ENCODE results near the gene POLD4.

The POLD4 gene

DNA sequence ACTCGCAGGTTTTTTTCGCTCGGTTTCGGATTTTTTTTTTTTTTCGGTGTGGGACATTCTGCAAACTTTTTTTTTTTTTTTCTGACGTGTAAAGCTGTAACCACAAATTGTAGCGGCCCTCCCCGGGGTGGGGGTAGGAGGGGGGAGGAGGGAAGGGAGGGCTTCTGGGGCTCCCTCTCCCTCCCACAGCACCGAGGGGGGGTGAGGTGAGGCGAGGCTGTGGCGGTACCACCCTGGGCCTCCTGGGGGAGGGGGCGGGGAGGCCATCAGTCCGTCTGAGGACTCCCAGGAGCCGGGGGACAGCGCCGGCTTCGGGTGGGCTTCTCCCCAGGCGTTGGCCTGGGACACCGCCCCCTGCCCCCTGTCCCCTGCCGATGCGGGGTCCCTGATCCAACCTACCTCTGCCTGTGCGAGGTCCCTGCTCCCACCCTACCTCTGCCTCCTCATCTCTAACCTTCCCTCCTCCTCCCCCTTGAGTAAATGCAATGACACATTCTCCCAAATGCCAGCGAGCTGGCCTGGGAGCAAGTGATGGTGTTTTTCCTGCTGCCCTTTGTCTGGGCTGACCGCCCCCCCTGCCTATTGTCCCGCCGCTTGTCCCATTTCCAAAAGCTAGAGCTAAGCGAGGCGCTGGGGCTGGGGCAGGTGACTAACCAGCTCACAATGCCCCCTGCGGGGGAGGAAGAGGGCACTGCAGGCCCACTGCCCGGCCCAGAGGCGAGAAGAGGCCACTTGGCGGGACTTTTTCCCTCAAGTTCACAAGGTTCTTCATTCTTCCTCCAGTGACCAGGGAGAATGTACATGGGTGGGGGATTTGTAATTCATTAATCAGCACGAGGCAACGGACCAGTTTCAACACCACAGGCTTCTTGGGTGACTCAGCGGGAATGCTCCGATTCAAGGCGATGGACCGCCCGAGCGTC, 20.6 kb upstream of the POLD4 start:
- in situ Hi-C loops (cut with HindIII; ENCODE audit: low pct_ligation_motif_present, low pct_unique_long_range_greater_than_20kb, low sequenced_read_pairs), result no loop called here
- peak; percentile 99 for DNase-seq

DNA sequence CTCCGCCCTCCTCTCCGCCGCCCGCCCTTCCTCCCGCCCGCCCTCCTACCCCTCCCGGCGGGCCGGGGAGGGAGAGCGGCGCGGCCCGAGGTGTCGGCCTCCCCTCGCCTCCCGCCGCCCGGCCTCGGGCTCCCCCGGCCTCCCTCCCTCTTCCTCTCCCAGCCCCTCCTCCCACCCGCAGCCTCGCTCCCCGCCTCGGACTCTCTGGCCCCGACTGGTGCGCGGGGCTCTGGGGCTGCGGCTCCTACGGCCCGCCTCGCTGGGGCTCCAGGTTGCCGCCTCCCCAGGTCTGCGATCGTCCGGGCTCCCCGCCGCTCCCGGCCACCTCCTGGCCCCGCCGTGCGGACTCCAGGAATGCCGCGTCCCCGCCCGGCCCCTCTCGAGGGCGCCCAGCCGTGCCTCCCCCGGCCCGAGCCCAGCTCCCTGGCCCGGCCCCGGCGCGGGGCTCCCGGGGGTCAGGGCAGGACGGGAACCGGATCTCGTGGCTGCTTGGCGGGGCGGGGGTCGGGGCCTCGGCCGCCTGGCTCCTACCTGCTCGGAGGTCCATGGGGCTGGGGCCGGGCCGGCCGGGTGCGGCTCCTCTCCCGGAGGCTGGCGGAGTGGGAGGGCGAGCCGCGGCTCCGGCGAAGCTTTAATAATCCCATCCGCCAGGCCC, 19.8 kb upstream of the POLD4 start, which contains the start of gene CLCF1:
TSS of gene CLCF1 (minus strand) at position 606 of the 655 bp plus-strand sequence. CDS start at position 547, 59 bp downstream.
- DNase-seq, result no peak
- in situ Hi-C loops (cut with HindIII; ENCODE audit: low pct_ligation_motif_present, low pct_unique_long_range_greater_than_20kb, low sequenced_read_pairs), result no loop called here

DNA sequence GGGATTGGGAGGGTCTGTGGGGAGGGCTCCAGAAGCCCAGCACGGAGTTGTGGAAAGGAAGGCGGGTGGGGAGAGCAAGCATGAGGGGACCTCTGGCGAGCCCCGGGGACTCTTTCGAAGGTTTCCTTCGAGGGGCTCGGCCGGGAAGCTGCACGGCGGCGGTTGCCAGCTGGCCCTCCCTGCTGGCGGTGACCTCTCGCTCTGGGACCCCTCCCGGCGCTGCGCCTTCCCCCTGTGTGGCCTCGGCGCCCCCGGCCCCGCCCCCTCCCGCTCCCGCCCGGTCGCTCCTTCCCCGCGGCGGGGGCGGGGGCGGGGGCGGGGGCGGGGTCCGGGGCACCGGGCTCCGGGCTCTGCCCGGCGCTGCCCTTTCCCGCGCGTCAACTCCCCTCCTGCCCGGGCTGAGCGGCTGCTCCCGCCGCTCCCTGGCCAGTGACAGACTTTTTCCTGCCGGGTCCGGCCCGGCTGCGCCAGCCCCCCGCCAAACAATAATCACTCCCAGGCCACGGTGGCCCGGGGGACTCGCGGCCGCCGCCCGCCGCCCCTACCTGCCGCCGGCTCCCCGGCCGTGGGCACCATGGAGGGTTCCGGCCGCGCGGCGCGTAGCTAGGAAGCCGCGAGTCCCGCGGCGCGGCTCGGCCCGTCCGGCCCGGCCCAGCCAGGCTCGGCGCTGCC, 19.1 kb upstream of the POLD4 start:
- in situ Hi-C loops (cut with HindIII; ENCODE audit: low pct_ligation_motif_present, low pct_unique_long_range_greater_than_20kb, low sequenced_read_pairs), result no loop called here
- peak; percentile 31 for DNase-seq

DNA sequence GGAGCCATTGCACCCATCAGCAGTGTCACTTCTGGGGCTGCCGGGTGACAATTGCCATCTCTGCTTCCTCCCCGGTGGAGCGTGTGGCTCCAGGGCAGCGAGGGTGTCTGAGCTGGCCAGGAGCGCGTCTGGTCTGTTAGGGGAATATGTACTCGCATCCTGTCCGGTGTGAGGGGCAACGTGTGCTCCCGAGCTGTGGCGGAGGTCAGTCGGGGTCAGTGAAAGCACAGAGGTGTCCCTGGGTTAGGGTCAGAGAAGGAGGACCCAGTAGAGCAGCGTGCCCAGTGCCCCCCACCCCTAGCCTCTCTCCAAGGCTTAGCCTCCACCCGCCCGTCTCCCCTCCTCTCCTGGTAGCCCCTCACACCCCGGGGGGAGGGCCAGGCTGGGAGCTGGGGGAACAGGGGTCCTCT, 18.6 kb upstream of the POLD4 start:
- in situ Hi-C loops (cut with HindIII; ENCODE audit: low pct_ligation_motif_present, low pct_unique_long_range_greater_than_20kb, low sequenced_read_pairs), result no loop called here

DNA sequence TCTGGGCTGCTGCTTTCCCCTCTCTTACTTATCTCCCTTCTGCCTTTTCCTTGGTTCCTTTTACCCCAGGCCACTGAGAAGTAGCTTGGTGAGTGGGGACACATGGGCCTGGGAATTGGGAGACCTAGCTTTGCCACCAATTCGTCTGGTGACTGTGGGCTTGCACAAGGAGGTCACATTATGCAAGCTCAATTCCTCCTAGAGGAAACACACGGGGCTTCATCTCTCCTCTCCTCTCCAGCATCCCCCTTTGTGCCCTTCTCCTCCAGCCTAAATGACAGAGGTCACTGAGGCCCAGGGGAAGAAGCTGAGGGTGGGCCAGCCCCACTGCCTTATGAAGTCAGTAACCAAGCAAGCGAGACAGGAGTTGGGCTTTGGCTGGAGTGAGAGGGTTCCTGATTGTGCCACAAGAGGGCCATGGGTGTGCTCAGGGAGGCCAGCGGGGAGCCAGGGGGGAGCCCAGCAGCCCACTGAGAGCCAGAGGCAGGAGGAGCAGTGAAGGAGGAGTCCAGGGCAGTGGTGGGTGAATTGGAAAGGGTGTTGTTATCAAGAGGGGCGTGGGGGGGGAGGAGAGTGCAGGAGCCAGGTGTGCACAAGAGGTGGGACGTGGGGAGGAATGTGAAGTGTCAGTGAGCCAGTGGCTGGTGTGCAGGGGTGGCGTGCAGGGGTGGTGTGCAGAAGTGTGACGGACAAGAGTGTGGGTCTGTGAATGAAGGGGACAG, 18.0 kb upstream of the POLD4 start:
- DNase-seq, result peak; percentile 65
- in situ Hi-C loops (cut with HindIII; ENCODE audit: low pct_ligation_motif_present, low pct_unique_long_range_greater_than_20kb, low sequenced_read_pairs), result no loop called here

More for the DNA sequence above, 18.6 kb upstream of the POLD4 start:
- DNase-seq, result no peak

DNA sequence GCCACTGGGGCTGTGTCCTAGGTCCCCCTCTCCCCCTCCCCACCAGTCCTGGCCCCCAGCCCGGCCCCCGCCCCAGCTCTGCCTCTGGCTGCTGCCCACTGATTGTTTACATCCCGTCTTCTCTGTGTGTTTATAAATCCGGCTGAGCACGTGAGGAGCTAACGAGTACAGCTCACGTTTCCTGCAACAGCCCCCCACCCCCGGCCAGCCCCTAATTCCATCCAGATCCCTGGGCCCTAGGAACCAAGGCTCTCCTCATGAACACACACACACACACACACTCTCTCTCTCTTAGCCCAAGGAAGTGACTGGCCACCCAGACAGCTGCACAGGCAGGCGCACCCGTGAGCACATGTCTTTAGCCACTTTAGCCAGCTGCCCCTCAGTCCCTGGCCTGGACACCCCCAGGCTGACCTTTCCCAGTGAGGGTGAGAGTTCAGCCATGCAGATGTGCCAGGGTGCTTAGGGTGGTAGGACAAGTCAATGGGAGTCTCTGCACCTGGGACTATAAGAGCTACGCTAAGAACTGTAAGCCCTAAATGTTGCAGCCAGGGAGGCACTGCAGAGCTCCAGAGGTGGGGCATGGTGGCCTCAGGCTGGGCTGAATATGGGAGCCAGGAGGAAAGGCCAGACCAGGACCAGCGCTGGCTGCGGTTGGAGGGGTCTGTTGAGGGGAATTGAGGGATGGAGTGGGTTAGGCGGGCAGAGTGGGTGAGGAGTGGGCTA, 17.2 kb upstream of the POLD4 start:
- DNase-seq, result no peak

DNA sequence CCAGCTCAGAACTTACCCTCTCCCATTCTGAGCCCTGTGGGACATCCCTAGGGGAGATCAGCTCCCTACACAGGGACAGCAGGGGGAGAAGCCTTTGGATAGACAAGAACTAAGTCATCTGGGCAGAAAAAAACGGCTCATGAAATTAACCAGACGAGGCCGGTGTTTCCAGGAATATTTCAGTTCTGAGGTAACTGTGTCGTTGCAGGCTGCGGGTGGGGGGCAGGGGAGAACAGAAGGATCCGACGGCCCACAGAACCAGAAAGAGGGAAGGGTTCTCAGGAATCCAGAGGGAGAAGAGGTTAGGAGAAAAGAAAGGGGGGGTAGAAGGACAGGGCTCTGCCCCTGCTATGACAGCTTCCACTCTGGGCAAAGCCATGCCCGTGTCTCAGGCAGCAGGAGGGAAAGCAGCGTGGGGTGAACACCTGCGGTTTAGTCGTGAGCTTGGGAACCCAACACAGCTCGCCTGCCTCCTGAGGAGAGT, 16.5 kb upstream of the POLD4 start:
- no peak for DNase-seq
- in situ Hi-C loops (cut with HindIII; ENCODE audit: low pct_ligation_motif_present, low pct_unique_long_range_greater_than_20kb, low sequenced_read_pairs), result no loop called here

More for the DNA sequence above, 17.2 kb upstream of the POLD4 start:
- in situ Hi-C loops (cut with HindIII; ENCODE audit: low pct_ligation_motif_present, low pct_unique_long_range_greater_than_20kb, low sequenced_read_pairs), result no loop called here

DNA sequence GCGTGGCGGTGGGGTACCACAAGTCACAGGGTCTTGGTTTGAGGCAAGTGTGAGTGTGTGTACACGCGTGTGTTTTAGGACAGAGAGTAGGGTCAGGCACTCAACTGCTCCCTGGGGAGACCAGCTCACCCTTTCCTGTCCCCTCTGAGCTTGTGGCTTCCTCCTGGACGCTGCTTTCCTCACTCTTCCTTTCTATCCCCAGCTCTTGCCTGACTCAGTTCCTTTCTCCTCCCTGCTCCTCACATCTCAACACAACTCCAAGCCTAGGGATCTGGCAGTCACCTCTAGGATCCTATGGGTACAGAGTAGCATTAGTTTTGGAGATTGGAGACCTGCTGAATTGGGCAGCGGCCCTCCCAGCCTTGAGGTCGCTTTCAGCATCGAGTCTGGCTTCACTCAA, 15.9 kb upstream of the POLD4 start:
- no peak for DNase-seq
- in situ Hi-C loops (cut with HindIII; ENCODE audit: low pct_ligation_motif_present, low pct_unique_long_range_greater_than_20kb, low sequenced_read_pairs), result no loop called here

DNA sequence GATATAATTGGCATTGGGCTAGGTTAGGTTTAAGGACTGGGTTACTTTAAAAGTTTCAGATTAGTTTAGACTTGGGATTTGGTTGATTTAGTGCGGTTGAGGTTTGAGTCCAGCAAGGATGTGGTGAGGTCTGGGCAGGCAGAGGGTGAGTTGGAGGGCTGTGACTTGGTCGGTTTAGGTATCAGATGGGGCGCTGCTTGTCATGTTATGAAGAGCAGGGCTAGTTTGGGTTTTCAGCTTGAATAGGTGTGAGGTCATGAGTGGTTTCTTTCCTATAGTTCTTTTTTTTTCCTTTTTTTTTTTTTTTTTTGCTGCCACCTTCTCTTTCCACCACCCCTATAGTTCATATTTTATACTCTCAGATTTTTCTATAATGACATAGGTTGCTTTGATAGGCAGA, 15.3 kb upstream of the POLD4 start:
- in situ Hi-C loops (cut with HindIII; ENCODE audit: low pct_ligation_motif_present, low pct_unique_long_range_greater_than_20kb, low sequenced_read_pairs), result no loop called here
- DNase-seq, result no peak

DNA sequence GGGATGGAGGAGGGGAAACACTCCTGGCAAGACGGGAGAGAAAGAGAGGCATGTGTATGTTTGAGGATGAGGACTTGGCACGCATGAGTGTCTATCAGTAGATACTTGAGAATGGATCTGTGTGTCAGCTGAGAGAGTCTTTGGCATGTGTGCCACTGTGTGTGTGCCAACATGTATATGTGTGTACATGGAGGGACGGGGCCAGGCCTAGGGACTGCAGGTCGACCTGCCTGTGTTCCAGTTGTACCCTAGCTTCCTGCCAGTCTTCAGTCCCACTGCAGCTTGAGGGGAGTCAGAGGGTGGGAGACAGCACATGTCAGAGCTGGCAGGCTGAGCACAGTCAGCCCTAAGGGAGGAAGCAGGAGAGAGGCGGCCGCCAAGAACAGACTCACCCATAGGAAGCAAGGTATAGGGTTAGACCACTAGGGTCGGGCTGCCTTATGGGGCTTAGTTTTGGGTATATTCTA, 14.4 kb upstream of the POLD4 start:
- no peak for DNase-seq
- in situ Hi-C loops (cut with HindIII; ENCODE audit: low pct_ligation_motif_present, low pct_unique_long_range_greater_than_20kb, low sequenced_read_pairs), result no loop called here

DNA sequence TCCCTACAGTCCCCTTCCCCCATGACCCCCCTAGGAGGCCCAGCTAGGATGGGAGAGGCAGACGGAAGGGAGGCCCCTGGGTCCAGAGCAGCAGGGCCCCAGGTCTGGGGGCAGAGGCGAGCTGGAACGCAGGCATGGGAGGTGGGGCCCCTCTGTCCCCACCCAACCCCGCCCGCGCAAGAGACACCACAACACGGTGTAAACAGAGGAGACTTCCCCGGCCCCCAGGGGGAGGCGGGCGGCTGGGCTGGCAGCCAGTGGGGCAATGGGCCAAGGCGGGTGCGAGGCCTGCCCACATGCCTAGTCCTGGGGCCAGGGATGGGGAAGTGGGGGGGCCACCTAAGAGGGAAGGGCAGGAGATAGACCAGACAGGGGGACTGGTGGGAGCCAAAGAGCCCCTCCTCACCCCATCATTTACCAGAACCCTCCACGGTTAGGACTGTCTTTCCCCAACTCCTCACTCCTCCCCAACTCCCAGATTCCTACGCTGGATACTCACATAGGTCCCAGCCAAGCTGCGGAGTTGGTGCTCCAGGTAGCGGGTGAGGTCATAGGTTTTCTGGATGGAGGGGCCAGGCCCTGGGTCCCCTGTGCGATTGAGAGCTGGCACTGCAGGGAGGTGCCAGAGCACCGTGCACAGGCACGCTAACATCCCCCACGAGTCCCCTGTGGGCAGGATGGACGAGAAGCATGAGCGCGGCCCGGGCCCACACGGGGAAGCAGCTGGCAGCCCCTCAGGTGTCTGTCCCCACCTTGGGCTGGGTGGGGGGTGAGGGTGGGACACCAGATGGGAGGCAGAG, 13.8 kb upstream of the POLD4 start:
- in situ Hi-C loops (cut with HindIII; ENCODE audit: low pct_ligation_motif_present, low pct_unique_long_range_greater_than_20kb, low sequenced_read_pairs), result no loop called here
- no peak for DNase-seq

DNA sequence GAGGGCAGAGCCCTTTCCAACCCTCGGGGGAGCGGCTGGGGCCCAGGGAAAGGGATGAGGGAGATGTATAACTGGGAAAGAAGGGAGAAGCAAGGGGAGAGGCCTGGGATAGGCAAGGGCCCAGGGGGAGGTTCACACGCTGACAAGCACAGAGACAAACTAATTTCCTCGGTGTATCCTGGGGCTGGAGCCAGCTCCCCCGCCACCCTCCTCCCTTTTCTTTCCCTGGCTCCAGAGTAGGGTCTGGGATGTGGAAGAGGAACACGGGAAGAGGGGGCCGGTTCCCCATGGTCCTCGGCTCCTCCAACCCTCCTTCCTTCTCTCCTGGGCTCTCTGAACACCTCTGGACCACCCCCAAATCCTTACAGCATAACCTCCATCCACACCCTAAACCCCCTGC, 13.2 kb upstream of the POLD4 start:
- in situ Hi-C loops (cut with HindIII; ENCODE audit: low pct_ligation_motif_present, low pct_unique_long_range_greater_than_20kb, low sequenced_read_pairs), result no loop called here
- no peak for DNase-seq

DNA sequence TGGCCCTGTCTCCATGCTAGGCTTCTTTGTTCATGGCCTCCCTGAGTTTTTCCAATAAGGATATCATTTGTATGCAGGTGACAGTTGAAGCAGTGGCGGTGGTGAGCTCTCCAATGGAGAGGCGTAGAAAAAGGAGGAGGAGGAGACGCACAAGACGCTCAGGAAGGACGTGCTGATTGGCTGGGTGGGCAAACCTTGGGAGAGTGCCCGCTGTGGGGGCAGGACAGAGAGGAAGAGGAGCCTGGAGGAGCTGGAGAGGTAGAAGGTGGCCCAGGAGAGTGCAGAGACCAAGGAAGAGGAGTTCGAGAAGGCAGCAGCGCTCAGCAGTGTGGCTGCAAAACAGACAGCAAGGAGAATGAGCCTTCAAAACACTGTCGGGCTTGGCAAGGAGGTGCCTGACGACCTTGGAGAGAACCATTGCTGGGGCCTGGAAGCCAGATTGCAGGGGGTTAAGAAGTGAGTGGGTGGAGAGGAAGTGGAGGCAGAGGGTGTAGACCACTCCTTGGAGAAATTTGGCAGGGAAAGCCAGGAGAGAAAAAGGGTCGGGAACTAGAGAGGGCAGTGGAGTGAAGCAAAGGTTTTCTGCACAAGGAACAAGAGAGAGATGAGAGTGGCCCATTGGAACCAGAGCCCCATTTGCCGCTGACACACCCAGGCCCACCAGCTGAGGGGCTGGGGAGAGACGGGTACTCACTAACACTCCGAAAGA, 12.5 kb upstream of the POLD4 start:
- in situ Hi-C loops (cut with HindIII; ENCODE audit: low pct_ligation_motif_present, low pct_unique_long_range_greater_than_20kb, low sequenced_read_pairs), result no loop called here

DNA sequence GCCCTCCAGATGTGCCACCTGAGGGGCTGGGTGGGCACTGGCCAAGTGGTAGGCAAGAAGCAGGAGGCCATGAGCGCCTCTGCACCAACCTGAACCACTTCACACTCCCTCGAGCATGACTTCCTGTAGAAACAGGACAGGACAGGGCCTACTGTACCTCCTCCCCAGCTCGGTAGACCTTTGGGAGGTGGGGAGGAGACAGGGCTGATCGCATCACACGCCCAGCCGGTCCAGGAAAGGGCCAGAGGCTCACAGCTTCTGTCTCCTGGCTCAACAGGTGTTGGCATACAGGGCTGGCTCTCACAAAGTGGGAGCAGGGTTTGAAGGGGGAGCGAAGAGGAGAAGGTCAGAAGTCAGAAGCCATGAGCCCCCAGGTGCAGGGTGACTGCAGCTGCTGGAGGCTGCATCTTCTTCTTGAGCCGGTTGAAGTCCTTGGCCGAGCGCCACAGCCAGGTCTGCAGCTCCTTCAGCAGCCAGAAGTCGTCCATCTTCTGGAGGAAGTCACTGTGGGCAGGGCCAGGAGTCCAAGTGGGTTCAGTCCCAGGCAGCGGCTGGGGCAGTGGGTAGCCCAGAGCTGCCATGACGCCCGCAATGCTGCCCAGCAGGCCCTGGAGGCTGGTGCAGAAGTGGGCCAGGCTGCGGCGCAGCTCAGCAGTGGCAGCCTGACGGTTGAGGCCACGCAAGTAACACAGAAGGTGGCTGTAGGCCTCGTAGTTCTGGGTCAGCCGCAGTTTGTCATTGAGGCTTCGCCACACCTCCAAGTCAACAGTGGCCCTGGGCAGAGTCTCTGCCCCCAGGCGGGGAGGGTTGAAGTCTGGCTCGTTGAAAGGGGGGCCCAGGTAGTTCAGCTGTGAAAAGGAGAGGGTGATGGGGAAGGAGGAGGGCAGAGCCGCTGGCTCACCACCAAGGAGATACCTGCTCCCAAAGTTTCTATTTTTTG, 11.7 kb upstream of the POLD4 start:
- in situ Hi-C loops (cut with HindIII; ENCODE audit: low pct_ligation_motif_present, low pct_unique_long_range_greater_than_20kb, low sequenced_read_pairs), result no loop called here
- DNase-seq, result no peak

More for the DNA sequence above, 12.5 kb upstream of the POLD4 start:
- DNase-seq, result no peak

DNA sequence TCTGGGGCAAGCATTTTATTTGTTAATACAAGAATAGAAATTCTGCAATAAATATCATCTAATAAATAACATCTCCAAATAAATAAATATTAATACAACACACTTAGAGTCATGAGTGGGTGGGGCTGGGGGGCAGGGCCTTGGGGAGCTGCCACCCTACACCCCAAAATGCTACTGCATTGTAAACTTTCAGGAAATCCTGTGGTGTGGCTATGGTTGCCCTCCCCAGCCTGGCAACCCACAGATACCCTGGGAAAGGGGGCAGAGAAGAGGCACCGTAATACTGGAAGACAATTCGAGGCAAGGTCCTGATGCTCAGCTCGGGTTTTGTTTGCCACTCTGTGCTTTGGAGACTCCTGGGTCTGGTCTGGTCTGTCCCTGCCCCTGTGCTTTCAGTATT, 10.8 kb upstream of the POLD4 start:
- DNase-seq, result no peak
- in situ Hi-C loops (cut with HindIII; ENCODE audit: low pct_ligation_motif_present, low pct_unique_long_range_greater_than_20kb, low sequenced_read_pairs), result no loop called here
